DMS 273 (cell line): Measurements from ENCODE around the gene ENKUR.
"Not testable (repeated sequence)": the region's sequence is repeated elsewhere in the genome, so short reads cannot be mapped to it uniquely, and the experiment has no call there.

Experiments used
- DNase-seq: peaks from one replicate; lab custom pipeline; 2025; ENCODE audit not compliant: unreplicated experiment; lab: John Stamatoyannopoulos, UW

ENKUR gene

GRCh38 chr10:25024528-25024927 lies 8.6 kb upstream of the ENKUR start:
- no peak for DNase-seq

- DNase-seq: no peak
Observed at GRCh38 chr10:25023278-25023677, 7.3 kb upstream of the ENKUR start.

- DNase-seq: no peak
Observed at GRCh38 chr10:25018703-25019102, 2.7 kb upstream of the ENKUR start.

- DNase-seq: peak; percentile 6
Observed at GRCh38 chr10:25017661-25018060, 1.7 kb upstream of the ENKUR start.

- peak; percentile 54 for DNase-seq
Observed at GRCh38 chr10:25017154-25017590, 1.2 kb upstream of the ENKUR start.

GRCh38 chr10:25016376-25017153 lies 607 bp upstream of the ENKUR start, which contains the start of gene THNSL1:
TSS of gene THNSL1 (plus strand) at chr10:25016612. CDS start at chr10:25023224, 6,612 bp downstream.
- peak; percentile 98 for DNase-seq

GRCh38 chr10:25014579-25014978 lies 1.4 kb downstream of the ENKUR start:
- DNase-seq: no peak

GRCh38 chr10:25011591-25011990 lies 4.4 kb downstream of the ENKUR start:
- DNase-seq: not testable (repeated sequence)

GRCh38 chr10:24998044-24998443 lies 17.9 kb downstream of the ENKUR start:
- DNase-seq: no peak

- DNase-seq: no peak
Observed at GRCh38 chr10:24995072-24995471, 20.9 kb downstream of the ENKUR start.

GRCh38 chr10:24993237-24993958 lies 22.6 kb downstream of the ENKUR start:
- DNase-seq: no peak

GRCh38 chr10:24992512-24993133 lies 23.3 kb downstream of the ENKUR start:
- DNase-seq: no peak

GRCh38 chr10:24991298-24991697 lies 24.7 kb downstream of the ENKUR start:
- DNase-seq: no peak

- no peak for DNase-seq
Observed at GRCh38 chr10:24989867-24990266, 26.1 kb downstream of the ENKUR start.

GRCh38 chr10:24988831-24989640 lies 26.9 kb downstream of the ENKUR start:
- DNase-seq: no peak

- DNase-seq: no peak
Observed at GRCh38 chr10:24984906-24985305, 31.1 kb downstream of the ENKUR start.

GRCh38 chr10:24983946-24984345 lies 32.0 kb downstream of the ENKUR start:
- DNase-seq: no peak

GRCh38 chr10:24983130-24983529 lies 32.8 kb downstream of the ENKUR start:
- DNase-seq: no peak

- DNase-seq: no peak
Observed at GRCh38 chr10:24982319-24983112, 33.4 kb downstream of the ENKUR start.

GRCh38 chr10:24981161-24981710 lies 34.7 kb downstream of the ENKUR start:
- DNase-seq: no peak
